K562 (cell line): ENCODE results near the gene GLDN. TPM values are rescaled to one million over a fixed set of nuclear protein-coding genes. Genes with fewer than 3 reads are reported as not detected.

Experiments
- ATAC-seq: fragments of 200-7000 bp; cut with Tn5 transposase; 3 replicates; pipeline ENCODE4 v1.9.1; 2020; ENCODE audit warnings: moderate library complexity
- BruUV-seq: library from RNA; stranded (reverse); fragments of 400-500 nt; replicated peaks from 2 replicates; lab custom pipeline; 2021; lab: Mats Ljungman, UMichigan
- CTCF ChIA-PET: fragments of 300-600 bp; formaldehyde crosslinking; extraction: SDS; loops from one replicate; lab custom pipeline; 2021; ENCODE audit warnings: low intra/inter-chr PET ratio; lab: Yijun Ruan, JAX
- POLR2A ChIA-PET: fragments of 300-600, 350-650 bp; sonication (Branson Sonifier 250); formaldehyde crosslinking; extraction: SDS; loops from one replicate; lab custom pipeline; 2021; ENCODE audit warnings: antibody characterized with exemption, inconsistent platforms; lab: Yijun Ruan, JAX
- DNase-seq, 4 experiments: peaks; one replicate each; pipeline versions ENCODE4 v3.0.0 to v3.0.0-alpha.2; 2011 to 2018; ENCODE audit warnings: low spot score in 3 of 4, mixed read lengths in 3 of 4; ENCODE audit errors: extremely low read depth in 1 of 4
- FAIRE-seq: peaks from 2 replicates; lab custom pipeline; 2011; peaks lifted over from hg19 to GRCh38; lab: Jason Lieb, UNC
- H2AFZ ChIP-seq: 2 replicates; pipeline ENCODE4 v1.6.0; 2011; ENCODE audit warnings: low read depth, low read length, control low read depth, inconsistent platforms
- H3K27ac ChIP-seq: fragments of 200-600 bp; 3 replicates; pipeline ENCODE4 v1.8.0; 2011; ENCODE audit warnings: low read depth, mild to moderate bottlenecking, control low read depth, inconsistent platforms, low read length, moderate library complexity, mixed read lengths; ENCODE audit errors: extremely low read depth
- H3K27me3 ChIP-seq, 2 experiments: fragments of 300-600 bp in 1 of 2; 2 replicates in 1 of 2; 3 replicates in 1 of 2; pipeline versions ENCODE4 v1.6.0 to v1.8.0; 2011; ENCODE audit warnings: inconsistent platforms in 2 of 2, low read length in 2 of 2, mild to moderate bottlenecking in 1 of 2, mixed read lengths in 1 of 2, moderate library complexity in 1 of 2; ENCODE audit not compliant: control insufficient read depth in 2 of 2, insufficient read depth in 2 of 2
- H3K36me3 ChIP-seq: fragments of 300-600 bp; 3 replicates; pipeline ENCODE4 v1.8.0; 2011; ENCODE audit warnings: mild to moderate bottlenecking, low read length, inconsistent platforms; ENCODE audit not compliant: control insufficient read depth, insufficient read depth
- H3K4me1 ChIP-seq, 2 experiments: fragments of 200-600 bp in 1 of 2; replicated peaks in 1 of 2; 2 replicates in 1 of 2; 3 replicates in 1 of 2; pipeline versions ENCODE4 v1.5.1 to v1.8.0; 2011; ENCODE audit warnings: inconsistent platforms in 2 of 2, low read length in 2 of 2, mild to moderate bottlenecking in 1 of 2, mixed read lengths in 1 of 2, moderate library complexity in 1 of 2; ENCODE audit not compliant: control insufficient read depth in 2 of 2, insufficient read depth in 2 of 2
- H3K4me2 ChIP-seq: 2 replicates; pipeline ENCODE4 v1.6.1; 2011; ENCODE audit warnings: low read length, control low read depth, inconsistent platforms, mixed read lengths; ENCODE audit not compliant: insufficient read depth
- H3K4me3 ChIP-seq: fragments of 200-600 bp; sonication (generic), shearing (Covaris generic); 2 replicates; pipeline ENCODE4 v1.5.1; 2016; ENCODE audit warnings: control low read depth, inconsistent platforms
- H3K79me2 ChIP-seq: fragments of 200-600 bp; 3 replicates; pipeline ENCODE4 v1.8.0; 2011; ENCODE audit warnings: low read length, inconsistent platforms; ENCODE audit not compliant: control insufficient read depth, insufficient read depth
- H3K9ac ChIP-seq, 2 experiments: 2 replicates each; pipeline versions ENCODE4 v1.6.0 to v1.6.1; 2011; ENCODE audit warnings: low read depth in 2 of 2, low read length in 2 of 2, control low read depth in 1 of 2, inconsistent platforms in 1 of 2, mild to moderate bottlenecking in 1 of 2, mixed read lengths in 1 of 2; ENCODE audit not compliant: insufficient read depth in 1 of 2
- H3K9me1 ChIP-seq: one replicate; pipeline ENCODE4 v1.6.0; 2011; ENCODE audit warnings: inconsistent platforms, mild to moderate bottlenecking, low read length, moderate library complexity; ENCODE audit not compliant: control insufficient read depth, insufficient read depth
- H3K9me3 ChIP-seq: replicated peaks from 2 replicates; pipeline ENCODE4 v1.5.1; 2011; ENCODE audit warnings: low read depth, low read length, inconsistent platforms; ENCODE audit not compliant: control insufficient read depth, insufficient read depth
- H4K20me1 ChIP-seq: replicated peaks from 2 replicates; pipeline ENCODE4 v1.6.1; 2011; ENCODE audit warnings: low read length, inconsistent platforms, mixed read lengths; ENCODE audit not compliant: control insufficient read depth, insufficient read depth
- CEBPB ChIP-seq: fragments of 450-650 bp; IDR thresholded peaks from 2 replicates; pipeline ENCODE4 v1.6.1; 2016; ENCODE audit warnings: missing genetic modification characterization, missing compliant biosample characterization
- ILF3 ChIP-seq: fragments of 450-650 bp; IDR thresholded peaks from 2 replicates; pipeline ENCODE4 v1.6.1; 2018; ENCODE audit warnings: antibody characterized with exemption, mild to moderate bottlenecking, moderate library complexity, borderline replicate concordance
- POLR2A ChIP-seq: fragments of 450-650 bp; conservative IDR thresholded peaks from 2 replicates; pipeline ENCODE4 v1.6.1; 2016
- TFAM ChIP-seq: fragments of 250-450 bp; sonication (Bioruptor Pico); conservative IDR thresholded peaks from 2 replicates; pipeline ENCODE4 v1.5.0; 2021; ENCODE audit warnings: mild to moderate bottlenecking, moderate library complexity
- ZNF695 ChIP-seq: fragments of 450-650 bp; formaldehyde crosslinking; IDR thresholded peaks from 2 replicates; pipeline ENCODE4 v1.4.0; 2020; ENCODE audit warnings: mild to moderate bottlenecking, moderate library complexity
- ZNF830 ChIP-seq: fragments of 250-450 bp; sonication (Bioruptor Pico); IDR thresholded peaks from 2 replicates; pipeline ENCODE4 v1.5.0; 2021; ENCODE audit warnings: mild to moderate bottlenecking
- WGBS: fragments of 100-300 bp; shearing (Covaris generic); methylation state at CpG from one replicate; pipeline ENCODE4 v1.1.6; 2016; ENCODE audit warnings: low coverage, mixed read lengths; ENCODE audit not compliant: insufficient coverage; ENCODE audit errors: missing lambda C conversion rate; 5-methylcytosine and 5-hydroxymethylcytosine counted together
- in situ Hi-C: fragments of 300-500 bp; cut with MboI; formaldehyde crosslinking; loops from 4 replicates; pipeline ENCODE4 v1.15.0; 2018; ENCODE audit warnings: inconsistent platforms, mixed read lengths
- intact Hi-C: fragments of 100-400 bp; cut with micrococcal nuclease; formaldehyde crosslinking; loops from 2 replicates; pipeline ENCODE4 v1.14.2; 2022
- polyA plus RNA-seq, 8 experiments: library from polyadenylated mRNA; depleted of rRNA in 4 of 8; stranded (reverse) in 5 of 8; unstranded in 3 of 8; fragments of >200 nt; fragmentation: Nextera tagmentation in 2 of 8; fragmentation: Illumina TruSeq in 1 of 8; extraction: Ambion mirVana in 2 of 8; extraction: Trizol in 1 of 8; gene quantifications; 2 replicates each; pipeline versions ENCODE4 v1.2.1 to v1.2.3, GENCODE V29; 2011 to 2014; ENCODE audit warnings: inconsistent platforms in 1 of 8, missing spikeins in 1 of 8
- total RNA-seq, 7 experiments: library from RNA; depleted of rRNA in 6 of 7; stranded (reverse); fragments of >200 nt in 6 of 7; fragmentation: Illumina TruSeq in 2 of 7; extraction: Trizol in 2 of 7; gene quantifications; 2 replicates each; pipeline versions ENCODE4 v1.2.1 to v1.2.3, GENCODE V29; 2011 to 2021; ENCODE audit warnings: low replicate concordance in 1 of 7
- TF ChIP-seq, protein P1 (sequence below): fragments of 250-450 bp; sonication (Bioruptor Pico); IDR thresholded peaks from 2 replicates; pipeline ENCODE4 v1.4.0; 2020; ENCODE audit warnings: mild to moderate bottlenecking

GLDN gene
- total and polyA plus RNA-seq, 9 of the 15 experiments (the other 6 are each of a cell fraction or from before 2014, with no cell fraction given) = 0.05 to 0.33 (median 0.18) TPM

DNA sequence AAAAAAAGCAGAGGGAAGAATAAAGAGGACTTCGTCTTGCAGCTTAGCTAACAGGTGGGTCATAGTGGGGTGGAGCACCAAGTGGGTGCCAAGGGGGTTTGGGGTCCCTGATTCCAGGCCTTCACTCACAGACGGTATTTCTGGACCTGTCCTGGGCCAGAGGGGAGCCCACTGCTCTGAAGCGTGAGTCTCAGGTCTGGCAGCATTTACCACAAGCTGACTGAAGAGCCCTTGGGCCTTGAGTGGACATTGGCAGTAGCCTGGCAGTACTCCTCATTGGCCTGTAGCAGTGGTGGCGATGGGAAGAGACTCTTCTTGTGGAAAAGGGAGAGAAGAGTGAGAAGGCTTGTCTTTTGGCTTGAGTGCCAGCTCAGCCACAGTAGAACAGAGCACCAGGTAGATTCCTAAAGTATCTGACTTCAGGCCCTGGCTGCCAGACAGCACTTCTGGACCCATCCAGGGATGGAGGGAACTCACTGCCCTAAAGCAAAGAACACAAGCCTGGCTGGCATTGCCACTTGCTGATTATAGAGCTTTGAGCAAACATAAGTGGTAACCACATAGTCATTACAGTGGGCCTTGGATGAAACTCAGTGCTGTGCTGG lies 72.9 kb downstream of the GLDN start:
- DNase-seq = no peak
- in situ Hi-C loops = no loop called here
- ChIA-PET CTCF (no interaction called here), POLR2A (interaction anchor here (0.5 kb wide), 1 partner anchor 1664 kb away, joined by 3 read pairs; no protein-coding TSS in a partner anchor)
- H3K79me2 ChIP-seq = no peaks in the 10 kb centered on the region
- FAIRE-seq = no peak
- ATAC-seq = no peak
- no peak overlapping the region for H2AFZ ChIP-seq
- H4K20me1 ChIP-seq = no peaks in the 10 kb centered on the region
- peaks cover 6 to 8% of the 10 kb centered on the region in 2 experiments; a peak in 3 of 5 replicates for H3K27me3 ChIP-seq
- intact Hi-C loops = no loop called here
- no peak overlapping the region for H3K4me2 ChIP-seq
- H3K36me3 ChIP-seq = no peaks in the 10 kb centered on the region
- H3K9me1 ChIP-seq = no peaks in the 10 kb centered on the region
- TF ChIP-seq POLR2A = no peak
- no TSS peak for BruUV-seq
- no peak overlapping the region for H3K4me3 ChIP-seq
- no peaks in the 10 kb centered on the region for H3K4me1 ChIP-seq
- WGBS = 0% methylated on average over 4 of the region's 4 CpGs
- no peaks in the 10 kb centered on the region for H3K9me3 ChIP-seq
- H3K9ac ChIP-seq = no peak overlapping the region
- no peak overlapping the region for H3K27ac ChIP-seq

DNA sequence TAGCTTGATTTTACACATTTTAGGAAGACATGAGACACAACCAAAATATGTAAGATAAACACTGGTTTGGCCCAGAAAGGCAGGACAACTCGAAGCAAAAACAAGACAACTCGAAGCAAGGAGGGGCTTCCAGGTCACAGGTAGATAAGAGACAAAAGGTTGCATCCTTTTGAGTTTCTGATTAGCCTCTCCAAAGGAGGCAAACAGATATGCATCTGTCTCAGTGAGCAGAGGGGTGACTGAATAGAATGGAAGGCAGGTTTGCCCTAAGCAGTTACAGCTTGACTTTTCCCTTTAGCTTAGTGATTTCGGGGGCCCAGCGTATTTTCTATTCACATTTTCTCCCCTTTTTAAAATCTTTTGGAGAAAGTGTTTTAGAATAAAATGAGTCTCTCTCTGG lies 74.7 kb downstream of the GLDN start:
- WGBS = 6% methylated on average over 4 of the region's 4 CpGs
- TF ChIP-seq ZNF695 (CRISPR knock-in tag) (no peak), TFAM (CRISPR knock-in tag) (no peak), ILF3 (no peak), CEBPB (tag) (no peak), ZNF830 (no peak)
- TF ChIP-seq, protein P1, sequence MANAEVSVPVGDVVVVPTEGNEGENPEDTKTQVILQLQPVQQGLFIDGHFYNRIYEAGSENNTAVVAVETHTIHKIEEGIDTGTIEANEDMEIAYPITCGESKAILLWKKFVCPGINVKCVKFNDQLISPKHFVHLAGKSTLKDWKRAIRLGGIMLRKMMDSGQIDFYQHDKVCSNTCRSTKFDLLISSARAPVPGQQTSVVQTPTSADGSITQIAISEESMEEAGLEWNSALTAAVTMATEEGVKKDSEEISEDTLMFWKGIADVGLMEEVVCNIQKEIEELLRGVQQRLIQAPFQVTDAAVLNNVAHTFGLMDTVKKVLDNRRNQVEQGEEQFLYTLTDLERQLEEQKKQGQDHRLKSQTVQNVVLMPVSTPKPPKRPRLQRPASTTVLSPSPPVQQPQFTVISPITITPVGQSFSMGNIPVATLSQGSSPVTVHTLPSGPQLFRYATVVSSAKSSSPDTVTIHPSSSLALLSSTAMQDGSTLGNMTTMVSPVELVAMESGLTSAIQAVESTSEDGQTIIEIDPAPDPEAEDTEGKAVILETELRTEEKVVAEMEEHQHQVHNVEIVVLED (CRISPR knock-in tag) = no peak
- DNase-seq = no peak
- ChIA-PET CTCF (no interaction called here), POLR2A (interaction anchor here (0.6 to 1.3 kb wide), 3 partner anchors 16 to 93 kb away, joined by 3 to 5 read pairs (median 3); no protein-coding TSS in a partner anchor)
- no peak overlapping the region for H3K4me2 ChIP-seq
- H3K9me1 ChIP-seq = no peaks in the 10 kb centered on the region
- no peaks in the 10 kb centered on the region for H3K27me3 ChIP-seq
- no peak overlapping the region for H3K4me3 ChIP-seq
- no peaks in the 10 kb centered on the region for H3K79me2 ChIP-seq
- no TSS peak for BruUV-seq
- no peaks in the 10 kb centered on the region for H3K36me3 ChIP-seq
- in situ Hi-C loops (no loop called here), intact Hi-C loops (no loop called here)
- no peak for ATAC-seq
- H4K20me1 ChIP-seq = no peaks in the 10 kb centered on the region
- no peaks in the 10 kb centered on the region for H3K4me1 ChIP-seq
- FAIRE-seq = no peak
- no peaks in the 10 kb centered on the region for H3K9me3 ChIP-seq
- no peak overlapping the region for H3K27ac ChIP-seq
- no peak overlapping the region for H3K9ac ChIP-seq
- no peak overlapping the region for H2AFZ ChIP-seq
